Rectal smooth muscle tissue (tissue), 1 donor: ENCODE data around the gene BCAN.
A peak's percentile ranks its signal among the peaks of the same experiment; 100 is the strongest.
"Not testable (repeated sequence)": the region's sequence is repeated elsewhere in the genome, so short reads cannot be mapped to it uniquely, and the experiment has no call there.

Source experiments
- H3K27ac ChIP-seq: one replicate; pipeline ENCODE4 v1.7.0; 2013; ENCODE audit warnings: low read depth, low read length, inconsistent platforms
- H3K27me3 ChIP-seq: one replicate; pipeline ENCODE4 v1.7.0; 2013; ENCODE audit warnings: low read length; ENCODE audit not compliant: control insufficient read depth, insufficient read depth
- H3K36me3 ChIP-seq: one replicate; pipeline ENCODE4 v1.7.0; 2013; ENCODE audit warnings: low read length; ENCODE audit not compliant: control insufficient read depth, insufficient read depth
- H3K4me1 ChIP-seq: one replicate; pipeline ENCODE4 v1.7.0; 2013; ENCODE audit warnings: low read length; ENCODE audit not compliant: control insufficient read depth, insufficient read depth
- H3K4me3 ChIP-seq: one replicate; pipeline ENCODE4 v1.7.0; 2013; ENCODE audit warnings: low read length
- H3K9ac ChIP-seq: one replicate; pipeline ENCODE4 v1.7.0; 2013; ENCODE audit warnings: low read length

Gene BCAN

GRCh38 chr1:156601892-156602291 is 40.0 kb upstream of the BCAN start:
- Histone ChIP-seq H3K9ac (peak overlapping the region; percentile 45), H3K27ac (peak overlapping the region; percentile 81), H3K4me1 (peaks cover 10% of the 10 kb centered on the region), H3K27me3 (no peaks in the 10 kb centered on the region), H3K36me3 (peaks cover 4% of the 10 kb centered on the region), H3K4me3 (peak overlapping the region; percentile 97)

GRCh38 chr1:156602557-156602993 is 39.3 kb upstream of the BCAN start:
- Histone ChIP-seq H3K36me3 (peaks cover 4% of the 10 kb centered on the region), H3K4me1 (peaks cover 10% of the 10 kb centered on the region), H3K9ac (no peak overlapping the region), H3K27me3 (no peaks in the 10 kb centered on the region), H3K4me3 (no peak overlapping the region), H3K27ac (no peak overlapping the region)

- H3K4me1 ChIP-seq, H3K36me3 ChIP-seq: not testable (repeated sequence)
Observed at GRCh38 chr1:156607344-156607743, 34.6 kb upstream of the BCAN start.

GRCh38 chr1:156608036-156608674 is 33.8 kb upstream of the BCAN start:
- no peak overlapping the region for H3K27ac ChIP-seq
- no peaks in the 10 kb centered on the region for H3K36me3 ChIP-seq
- no peak overlapping the region for H3K4me3 ChIP-seq
- H3K4me1 ChIP-seq = peaks cover 2% of the 10 kb centered on the region
- no peaks in the 10 kb centered on the region for H3K27me3 ChIP-seq
- H3K9ac ChIP-seq = no peak overlapping the region

More at GRCh38 chr1:156607344-156607743, 34.6 kb upstream of the BCAN start:
- not testable (repeated sequence) for H3K9ac ChIP-seq, H3K27ac ChIP-seq, H3K4me3 ChIP-seq, H3K27me3 ChIP-seq

GRCh38 chr1:156608981-156609380 is 32.9 kb upstream of the BCAN start:
- H3K36me3 ChIP-seq = no peaks in the 10 kb centered on the region
- no peaks in the 10 kb centered on the region for H3K27me3 ChIP-seq
- H3K4me1 ChIP-seq = peaks cover 2% of the 10 kb centered on the region
- no peak overlapping the region for H3K9ac ChIP-seq
- H3K27ac ChIP-seq = no peak overlapping the region
- no peak overlapping the region for H3K4me3 ChIP-seq

- not testable (repeated sequence) for H3K27me3 ChIP-seq, H3K4me1 ChIP-seq, H3K4me3 ChIP-seq, H3K36me3 ChIP-seq, H3K9ac ChIP-seq, H3K27ac ChIP-seq
Observed at GRCh38 chr1:156610072-156610471, 31.8 kb upstream of the BCAN start.

GRCh38 chr1:156612666-156613065 is 29.3 kb upstream of the BCAN start:
- Histone ChIP-seq H3K4me3 (no peak overlapping the region), H3K4me1 (peaks cover 14% of the 10 kb centered on the region), H3K27me3 (no peaks in the 10 kb centered on the region), H3K27ac (no peak overlapping the region), H3K36me3 (no peaks in the 10 kb centered on the region), H3K9ac (no peak overlapping the region)

GRCh38 chr1:156615946-156616345 is 26.0 kb upstream of the BCAN start:
- peak overlapping the region; percentile 75 for H3K27ac ChIP-seq

GRCh38 chr1:156616463-156616862 is 25.5 kb upstream of the BCAN start:
- no peak overlapping the region for H3K9ac ChIP-seq
- H3K36me3 ChIP-seq = no peaks in the 10 kb centered on the region
- H3K4me3 ChIP-seq = no peak overlapping the region
- H3K27me3 ChIP-seq = peaks cover 2% of the 10 kb centered on the region
- H3K27ac ChIP-seq = peak overlapping the region; percentile 75
- peaks cover 12% of the 10 kb centered on the region for H3K4me1 ChIP-seq

More at GRCh38 chr1:156615946-156616345, 26.0 kb upstream of the BCAN start:
- no peaks in the 10 kb centered on the region for H3K36me3 ChIP-seq
- no peak overlapping the region for H3K9ac ChIP-seq
- H3K4me3 ChIP-seq = no peak overlapping the region
- H3K27me3 ChIP-seq = peaks cover 2% of the 10 kb centered on the region
- H3K4me1 ChIP-seq = peaks cover 12% of the 10 kb centered on the region

- peaks cover 12% of the 10 kb centered on the region for H3K4me1 ChIP-seq
- H3K4me3 ChIP-seq = no peak within 1 kb of the TSS
- peaks cover 13% of the 10 kb centered on the region for H3K27me3 ChIP-seq
- H3K36me3 ChIP-seq = no peaks in the 10 kb centered on the region
- no peak within 1 kb of the TSS for H3K9ac ChIP-seq
- no peak within 1 kb of the TSS for H3K27ac ChIP-seq
Observed at GRCh38 chr1:156618853-156619581, 22.9 kb upstream of the BCAN start, which contains the start of gene HAPLN2. Gene HAPLN2 (plus strand): TSS chr1:156619415. CDS start chr1:156623491, 4,076 bp downstream.

- Histone ChIP-seq H3K4me3 (no peak overlapping the region), H3K36me3 (no peaks in the 10 kb centered on the region), H3K9ac (no peak overlapping the region), H3K27ac (no peak overlapping the region), H3K27me3 (peaks cover 14% of the 10 kb centered on the region), H3K4me1 (peaks cover 12% of the 10 kb centered on the region)
Observed at GRCh38 chr1:156619582-156619955, 22.3 kb upstream of the BCAN start.

- H3K9ac ChIP-seq = no peak overlapping the region
- no peaks in the 10 kb centered on the region for H3K36me3 ChIP-seq
- no peak overlapping the region for H3K27ac ChIP-seq
- H3K4me1 ChIP-seq = peaks cover 8% of the 10 kb centered on the region
- peaks cover 27% of the 10 kb centered on the region for H3K27me3 ChIP-seq
- no peak overlapping the region for H3K4me3 ChIP-seq
Observed at GRCh38 chr1:156622581-156623297, 19.2 kb upstream of the BCAN start.
